Testis (tissue), 3 donors: ENCODE results near the gene ADAMTS14. TPM values are rescaled to one million over a fixed set of nuclear protein-coding genes. Genes with fewer than 3 reads are reported as not detected.

Experiments used
- DNase-seq: peaks from one replicate; pipeline ENCODE4 v3.0.0-alpha.2; 2019
- H3K27ac ChIP-seq, 2 donors: fragments of 200-600 bp; sonication (generic); one replicate each; pipeline ENCODE4 v1.5.1; 2019
- H3K27me3 ChIP-seq: fragments of 200-600 bp; sonication (generic); one replicate; pipeline ENCODE4 v1.5.1; 2019
- H3K36me3 ChIP-seq: fragments of 200-600 bp; sonication (generic); one replicate; pipeline ENCODE4 v1.5.1; 2017; ENCODE audit warnings: low read depth; ENCODE audit errors: missing control alignments
- H3K4me1 ChIP-seq: fragments of 200-600 bp; sonication (generic); one replicate; pipeline ENCODE4 v1.5.1; 2019
- H3K4me3 ChIP-seq, 2 donors: fragments of 200-600 bp; sonication (generic); one replicate each; pipeline ENCODE4 v1.5.1; 2017 to 2019
- H3K9me3 ChIP-seq: fragments of 200-600 bp; sonication (generic); one replicate; pipeline ENCODE4 v1.5.1; 2017
- CTCF ChIP-seq, 3 experiments: fragments of 450-650 bp in 2 of 3; fragments of 200-600 bp in 1 of 3; sonication (generic) in 1 of 3; IDR thresholded peaks; one replicate each; pipeline ENCODE4 v1.5.1; 2016 to 2019; ENCODE audit warnings: antibody characterized with exemption in 3 of 3, mild to moderate bottlenecking in 2 of 3, moderate library complexity in 1 of 3
- POLR2A ChIP-seq: fragments of 450-650 bp; IDR thresholded peaks from one replicate; pipeline ENCODE4 v1.6.1; 2017; ENCODE audit warnings: antibody characterized with exemption, mild to moderate bottlenecking, moderate library complexity
- WGBS, 2 donors: methylation state at CpG; one replicate each; pipeline ENCODE4 v1.1.5; 2018; 5-methylcytosine and 5-hydroxymethylcytosine counted together
- intact Hi-C: fragments of 100-400 bp; cut with DNase I; formaldehyde crosslinking; loops from one replicate; pipeline ENCODE4 v1.15.1; 2023; ENCODE audit warnings: low total_unique reads
- polyA plus RNA-seq: library from polyadenylated mRNA; stranded (reverse); fragments of 350-450 nt; fragmentation: Illumina TruSeq; extraction: RNeasy Lipid Tissue Mini Kit (QIAGEN cat#74804); gene quantifications from one replicate; pipeline ENCODE4 v1.2.3, GENCODE V29; 2014; ENCODE audit warnings: low read depth, low replicate concordance; ENCODE audit not compliant: insufficient read depth
- total RNA-seq, 2 donors: library from RNA; depleted of rRNA; stranded (reverse); fragments of >200 nt; gene quantifications; one replicate each; pipeline ENCODE4 v1.2.3, GENCODE V29; 2016

The ADAMTS14 gene
- total and polyA plus RNA-seq, 3 donors from 2014 or later = 0.63 to 0.93 (median 0.90) TPM

- DNase-seq = peak; percentile 22
- Histone ChIP-seq H3K36me3 (no peaks in the 10 kb centered on the region), H3K27ac (no peak overlapping the region), H3K9me3 (no peaks in the 10 kb centered on the region), H3K4me3 (no peak overlapping the region), H3K27me3 (no peaks in the 10 kb centered on the region), H3K4me1 (peaks cover 5% of the 10 kb centered on the region)
- 70 to 71% methylated on average over 9 to 14 of the region's 14 CpGs for WGBS, 2 donors
- TF ChIP-seq CTCF (IDR thresholded peaks at IDR 0.05) (no peak), POLR2A (no peak)
- intact Hi-C loops = no loop called here
Measured at GRCh38 chr10:70774810-70775678, 102.7 kb downstream of the ADAMTS14 start.

- Histone ChIP-seq H3K4me1 (peaks cover 5% of the 10 kb centered on the region), H3K27me3 (no peaks in the 10 kb centered on the region), H3K9me3 (no peaks in the 10 kb centered on the region), H3K36me3 (no peaks in the 10 kb centered on the region), H3K27ac (no peak overlapping the region), H3K4me3 (no peak overlapping the region)
- TF ChIP-seq POLR2A (no peak), CTCF (IDR thresholded peaks at IDR 0.05) (no peak)
- peak; percentile 11 for DNase-seq
- intact Hi-C loops = no loop called here
- 90 to 97% methylated on average over 6 to 13 of the region's 13 CpGs for WGBS, 2 donors
Measured at GRCh38 chr10:70775679-70776454, 103.6 kb downstream of the ADAMTS14 start.

GRCh38 chr10:70776455-70777005 is 104.2 kb downstream of the ADAMTS14 start:
- no peak overlapping the region for H3K4me3 ChIP-seq
- TF ChIP-seq CTCF (IDR thresholded peaks at IDR 0.05) = no peak
- no peak for TF ChIP-seq POLR2A
- no peaks in the 10 kb centered on the region for H3K27me3 ChIP-seq
- H3K36me3 ChIP-seq = no peaks in the 10 kb centered on the region
- H3K27ac ChIP-seq = no peak overlapping the region
- 92% methylated on average over 11 of the region's 11 CpGs; no CpG with 5 or more reads in 1 of the 2 donors for WGBS, 2 donors
- H3K9me3 ChIP-seq = no peaks in the 10 kb centered on the region
- peak; percentile 7 for DNase-seq
- peaks cover 5% of the 10 kb centered on the region for H3K4me1 ChIP-seq
- intact Hi-C loops = no loop called here

- H3K9me3 ChIP-seq = no peaks in the 10 kb centered on the region
- no peaks in the 10 kb centered on the region for H3K36me3 ChIP-seq
- peak; percentile 6 for DNase-seq
- intact Hi-C loops = no loop called here
- no peaks in the 10 kb centered on the region for H3K27me3 ChIP-seq
- no peak overlapping the region for H3K27ac ChIP-seq
- TF ChIP-seq CTCF (IDR thresholded peaks at IDR 0.05) = no peak
- TF ChIP-seq POLR2A = no peak
- peaks cover 8% of the 10 kb centered on the region for H3K4me1 ChIP-seq
- 88 to 91% methylated on average over 17 to 18 of the region's 18 CpGs for WGBS, 2 donors
- H3K4me3 ChIP-seq = no peak overlapping the region
Measured at GRCh38 chr10:70777063-70777875, 105.0 kb downstream of the ADAMTS14 start.
